Hepatocyte (in vitro differentiated cells): ENCODE data around the gene CCDC59.

Experiments
- CTCF ChIP-seq: fragments of 200-600 bp; sonication (generic); IDR thresholded peaks from 2 replicates; pipeline ENCODE4 v1.5.1; 2016; ENCODE audit warnings: antibody characterized with exemption, mild to moderate bottlenecking; ENCODE audit not compliant: poor library complexity
- EZH2 ChIP-seq: fragments of 200-600 bp; sonication (generic); IDR thresholded peaks from 2 replicates; pipeline ENCODE4 v1.6.1; 2016; ENCODE audit warnings: antibody characterized with exemption, mild to moderate bottlenecking, borderline replicate concordance
- EZH2phosphoT487 ChIP-seq: fragments of 200-600 bp; sonication (generic); IDR thresholded peaks from one replicate; pipeline ENCODE4 v1.6.1; 2018; ENCODE audit warnings: antibody characterized with exemption, mild to moderate bottlenecking, low read depth, moderate library complexity; ENCODE audit not compliant: unreplicated experiment, severe bottlenecking

- TF ChIP-seq CTCF: no peak
- no peak for TF ChIP-seq EZH2
- no peak for TF ChIP-seq EZH2phosphoT487
Measured at GRCh38 chr12:82327861-82328260, 30.3 kb downstream of the CCDC59 start.
